Brain pericyte (primary cell): Measurements from ENCODE around the gene NEMP1.
A peak's percentile ranks its signal among the peaks of the same experiment; 100 is the strongest.
"Not testable (repeated sequence)": the region's sequence is repeated elsewhere in the genome, so short reads cannot be mapped to it uniquely, and the experiment has no call there.

Source experiments
- DNase-seq: peaks from one replicate; pipeline ENCODE4 v3.0.0-alpha.2; 2012; ENCODE audit warnings: low read depth, low spot score

The NEMP1 gene

GRCh38 chr12:57091638-57092528 lies 13.3 kb upstream of the NEMP1 start:
- DNase-seq = no peak

GRCh38 chr12:57090924-57091637 lies 12.5 kb upstream of the NEMP1 start:
- no peak for DNase-seq

- no peak for DNase-seq
Observed at GRCh38 chr12:57090490-57090889, 11.9 kb upstream of the NEMP1 start.

- DNase-seq = no peak
Observed at GRCh38 chr12:57089271-57090245, 11.0 kb upstream of the NEMP1 start.

- peak; percentile 84 for DNase-seq
Observed at GRCh38 chr12:57088354-57089270, 10.0 kb upstream of the NEMP1 start, which contains the start of gene NAB2. Gene NAB2 (plus strand): TSS chr12:57089114. CDS start chr12:57089272, 158 bp downstream.

- peak; percentile 76 for DNase-seq
Observed at GRCh38 chr12:57087691-57088353, 9.2 kb upstream of the NEMP1 start.

- DNase-seq = no peak
Observed at GRCh38 chr12:57087010-57087690, 8.6 kb upstream of the NEMP1 start.

- no peak for DNase-seq
Observed at GRCh38 chr12:57086493-57087009, 8.0 kb upstream of the NEMP1 start.

- no peak for DNase-seq
Observed at GRCh38 chr12:57085999-57086492, 7.5 kb upstream of the NEMP1 start.

- DNase-seq = no peak
Observed at GRCh38 chr12:57080855-57081254, 2.3 kb upstream of the NEMP1 start.

- no peak for DNase-seq
Observed at GRCh38 chr12:57079821-57080220, 1.2 kb upstream of the NEMP1 start.

GRCh38 chr12:57073566-57074450 lies 4.8 kb downstream of the NEMP1 start:
- not testable (repeated sequence) for DNase-seq

- DNase-seq = no peak
Observed at GRCh38 chr12:57072661-57073060, 5.9 kb downstream of the NEMP1 start.

GRCh38 chr12:57069523-57069922 lies 9.1 kb downstream of the NEMP1 start:
- DNase-seq = peak; percentile 44

- DNase-seq = no peak
Observed at GRCh38 chr12:57066245-57066644, 12.3 kb downstream of the NEMP1 start.

GRCh38 chr12:57063991-57064685 lies 14.5 kb downstream of the NEMP1 start:
- no peak for DNase-seq

GRCh38 chr12:57058454-57058853 lies 20.1 kb downstream of the NEMP1 start:
- DNase-seq = no peak
